Endometrial microvascular endothelial cells (primary cell): ENCODE data around the gene FADS3. TPM values are rescaled to one million over a fixed set of nuclear protein-coding genes. Genes with fewer than 3 reads are reported as not detected.

Source experiments
- in situ Hi-C: cut with HindIII; loops from 2 replicates; pipeline ENCODE4 v1.10.0; 2017; ENCODE audit warnings: low sequenced_read_pairs, low pct_unique_long_range_greater_than_20kb; ENCODE audit errors: inconsistent ontology term
- total RNA-seq: library from RNA; depleted of rRNA; stranded (reverse); fragments of >200 nt; gene quantifications from one replicate; pipeline ENCODE4 v1.2.3, GENCODE V29; 2015; ENCODE audit errors: inconsistent ontology term

The FADS3 gene
- total RNA-seq, 1 donor from 2014 or later: 307 TPM

GRCh38 chr11:61869429-61869707 is 22.0 kb downstream of the FADS3 start:
- in situ Hi-C loops: no loop called here

GRCh38 chr11:61868571-61869428 is 22.5 kb downstream of the FADS3 start:
- in situ Hi-C loops: no loop called here

GRCh38 chr11:61866958-61867343 is 24.4 kb downstream of the FADS3 start:
- in situ Hi-C loops: no loop called here

- in situ Hi-C loops: no loop called here
Measured at GRCh38 chr11:61866231-61866957, 25.0 kb downstream of the FADS3 start.

- in situ Hi-C loops: no loop called here
Measured at GRCh38 chr11:61864814-61865775, 26.2 kb downstream of the FADS3 start.

- in situ Hi-C loops: no loop called here
Measured at GRCh38 chr11:61863548-61864081, 27.7 kb downstream of the FADS3 start.

DNA sequence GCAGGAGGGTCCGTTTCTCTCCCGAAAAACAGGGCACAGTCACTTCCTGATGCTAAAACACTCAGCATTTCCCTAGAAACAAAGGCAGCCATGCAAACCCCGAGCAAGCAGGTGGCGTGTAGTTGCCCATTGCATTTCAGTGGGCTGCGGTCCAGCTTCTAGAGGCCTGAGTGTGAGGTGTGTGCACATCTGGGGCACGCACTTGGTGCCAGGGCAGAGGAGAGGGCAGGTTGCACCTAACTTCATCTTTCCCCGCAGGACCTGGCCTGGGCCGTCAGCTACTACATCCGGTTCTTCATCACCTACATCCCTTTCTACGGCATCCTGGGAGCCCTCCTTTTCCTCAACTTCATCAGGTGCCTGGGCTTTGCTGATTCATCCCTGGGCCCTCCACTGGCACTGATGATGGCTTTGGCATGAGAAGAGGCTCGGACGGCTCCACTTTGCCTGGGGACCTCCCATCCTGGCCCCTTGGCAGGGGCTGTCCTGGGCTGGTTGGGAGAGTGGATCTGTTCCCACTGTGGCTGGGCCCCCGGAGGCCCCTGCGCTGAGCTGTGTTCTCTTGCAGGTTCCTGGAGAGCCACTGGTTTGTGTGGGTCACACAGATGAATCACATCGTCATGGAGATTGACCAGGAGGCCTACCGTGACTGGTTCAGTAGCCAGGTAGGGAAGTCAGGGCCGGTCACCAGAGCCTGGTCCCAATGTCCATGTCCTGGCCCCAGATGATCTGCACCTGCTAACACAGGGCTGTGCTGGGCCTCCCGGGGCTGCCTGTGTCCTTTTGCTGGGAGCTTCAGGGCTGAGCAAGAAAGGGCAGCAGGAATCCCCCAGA is 28.4 kb downstream of the FADS3 start:
- in situ Hi-C loops: no loop called here

- in situ Hi-C loops: no loop called here
Measured at GRCh38 chr11:61861634-61862033, 29.7 kb downstream of the FADS3 start.

DNA sequence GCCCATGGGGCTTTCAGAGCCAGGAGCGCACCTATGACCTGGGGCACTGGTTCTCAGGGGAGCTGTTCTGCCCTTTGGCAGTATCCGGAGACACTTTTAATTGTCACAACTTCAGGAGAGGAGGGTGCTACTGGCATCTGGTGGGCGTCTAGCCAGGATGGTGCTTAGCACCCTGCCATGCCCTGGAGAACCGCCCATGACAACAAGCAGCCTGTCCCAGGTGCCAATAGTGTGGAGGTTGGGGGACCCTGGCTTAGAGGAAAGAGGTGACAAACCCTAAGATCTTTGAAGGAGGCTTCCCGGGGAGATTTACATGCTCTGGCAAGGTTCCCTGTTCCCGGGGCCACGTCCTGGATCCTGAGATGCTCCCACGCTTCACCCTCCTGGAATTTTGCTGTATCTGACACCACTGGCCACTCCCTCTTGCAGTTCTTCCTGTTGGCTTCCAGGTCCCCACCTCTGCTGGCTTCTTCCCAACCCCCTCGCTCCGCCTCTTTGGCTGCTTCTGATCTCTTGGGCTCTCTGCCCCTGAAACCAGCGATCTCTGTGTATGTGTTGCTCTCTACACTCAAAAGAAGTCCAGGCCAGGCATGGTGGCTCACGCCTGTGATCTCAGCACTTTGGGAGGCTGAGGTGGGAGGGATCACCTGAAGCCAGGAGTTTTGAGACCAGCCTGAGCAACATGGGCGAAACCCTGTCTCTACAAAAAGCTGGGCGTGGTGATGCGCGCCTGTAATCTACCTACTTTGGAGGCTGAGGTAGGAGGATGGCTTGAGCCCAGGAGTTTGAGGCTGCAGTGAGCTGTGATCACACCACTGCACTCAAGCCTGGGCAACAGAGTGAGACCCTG is 31.1 kb downstream of the FADS3 start:
- in situ Hi-C loops: no loop called here

DNA sequence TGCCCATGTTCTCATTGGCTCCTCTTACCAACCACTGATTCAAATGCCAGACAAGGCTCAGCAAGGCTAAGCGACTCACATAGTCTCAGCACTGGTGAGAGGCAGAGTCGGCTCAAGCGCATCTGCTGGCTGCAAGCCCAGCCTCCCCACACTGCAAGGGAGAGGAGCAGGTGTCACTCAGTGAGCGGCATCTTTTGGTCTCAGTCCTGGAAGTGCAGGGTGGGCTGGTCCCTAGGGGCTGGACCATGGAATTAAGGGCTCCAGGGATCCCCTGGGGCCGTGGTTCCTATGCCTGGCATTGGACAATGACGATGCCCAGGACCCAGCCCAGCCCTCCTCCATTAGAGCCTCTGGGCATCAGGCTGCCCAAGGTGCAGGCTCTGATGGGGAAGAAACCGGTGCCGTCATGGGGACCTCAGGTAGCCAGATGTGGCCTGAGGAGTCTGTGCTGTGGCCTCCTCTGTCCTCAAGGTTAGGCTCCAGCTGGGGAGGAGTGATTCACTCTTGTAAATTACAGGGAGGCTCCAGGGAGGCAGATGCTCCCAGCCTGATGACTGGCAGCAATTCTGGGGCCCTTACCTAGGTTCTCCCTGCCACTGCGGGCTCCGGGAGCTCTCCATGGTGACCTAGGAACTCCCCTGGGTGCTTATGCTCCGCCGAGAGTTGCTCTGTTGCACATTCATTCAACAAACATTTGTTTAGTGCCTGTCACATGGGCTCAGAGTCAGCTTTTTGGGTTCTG is 35.2 kb downstream of the FADS3 start:
- in situ Hi-C loops: no loop called here

- in situ Hi-C loops: no loop called here
Measured at GRCh38 chr11:61854966-61855714, 36.2 kb downstream of the FADS3 start.

- in situ Hi-C loops: no loop called here
Measured at GRCh38 chr11:61854206-61854895, 37.0 kb downstream of the FADS3 start.

DNA sequence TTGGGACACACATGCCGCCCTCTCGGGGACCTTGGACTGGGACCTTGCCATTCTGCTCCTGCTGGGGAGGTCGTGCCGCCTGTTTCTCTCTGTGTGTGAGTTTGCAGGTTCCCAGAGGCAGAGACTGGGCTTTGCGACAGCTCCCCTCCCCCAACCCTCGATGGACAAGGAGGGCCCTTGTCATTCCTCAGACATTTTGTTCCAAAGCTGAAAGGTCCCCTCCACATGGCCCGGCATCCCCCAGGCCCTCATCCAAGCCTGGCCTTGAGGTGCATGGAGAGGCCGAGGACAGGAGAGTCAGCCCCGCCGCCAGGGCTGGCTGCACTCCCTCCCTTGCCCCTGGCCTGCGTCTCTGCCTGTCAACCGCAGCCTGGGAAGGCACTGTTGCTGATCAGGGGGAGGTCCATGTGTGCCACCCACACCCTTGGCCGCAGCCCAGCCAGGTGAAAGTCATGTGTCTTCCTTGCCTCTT is 37.6 kb downstream of the FADS3 start:
- in situ Hi-C loops: no loop called here

- in situ Hi-C loops: no loop called here
Measured at GRCh38 chr11:61851900-61852295, 39.4 kb downstream of the FADS3 start.

GRCh38 chr11:61851113-61851899 is 40.0 kb downstream of the FADS3 start:
- in situ Hi-C loops: no loop called here
